Neutrophil (primary cell): ENCODE data around the gene HMHB1.

ENCODE experiments used
- H3K27ac ChIP-seq: fragments of 200-600 bp; sonication (generic); 2 replicates; pipeline ENCODE4 v1.5.1; 2016; ENCODE audit warnings: mild to moderate bottlenecking, moderate library complexity
- H3K27me3 ChIP-seq: fragments of 200-600 bp; sonication (generic); 2 replicates; pipeline ENCODE4 v1.6.0; 2016; ENCODE audit warnings: mild to moderate bottlenecking
- H3K36me3 ChIP-seq: fragments of 200-600 bp; sonication (generic); 2 replicates; pipeline ENCODE4 v1.5.1; 2017
- H3K4me1 ChIP-seq, 2 experiments: fragments of 200-600 bp in 1 of 2; sonication (generic) in 1 of 2; 1 replicate in 1 of 2; 2 replicates in 1 of 2; pipeline versions ENCODE4 v1.5.1 to v1.6.1; 2013 to 2016; ENCODE audit warnings: low read depth in 1 of 2, low read length in 1 of 2, mild to moderate bottlenecking in 1 of 2, moderate library complexity in 1 of 2; ENCODE audit not compliant: control insufficient read depth in 1 of 2, insufficient read depth in 1 of 2
- H3K4me3 ChIP-seq, 2 experiments: fragments of 200-600 bp in 1 of 2; sonication (generic) in 1 of 2; 1 replicate in 1 of 2; 2 replicates in 1 of 2; pipeline ENCODE4 v1.5.1; 2013 to 2016; ENCODE audit warnings: low read depth in 1 of 2, low read length in 1 of 2, mild to moderate bottlenecking in 1 of 2, moderate library complexity in 1 of 2
- H3K9me3 ChIP-seq: fragments of 200-600 bp; sonication (generic); 2 replicates; pipeline ENCODE4 v1.5.1; 2016
- TF ChIP-seq, protein P1 (sequence below): fragments of 200-600 bp; sonication (generic); IDR thresholded peaks from 2 replicates; pipeline ENCODE4 v1.5.1; 2016; ENCODE audit warnings: antibody characterized with exemption

HMHB1 gene

DNA sequence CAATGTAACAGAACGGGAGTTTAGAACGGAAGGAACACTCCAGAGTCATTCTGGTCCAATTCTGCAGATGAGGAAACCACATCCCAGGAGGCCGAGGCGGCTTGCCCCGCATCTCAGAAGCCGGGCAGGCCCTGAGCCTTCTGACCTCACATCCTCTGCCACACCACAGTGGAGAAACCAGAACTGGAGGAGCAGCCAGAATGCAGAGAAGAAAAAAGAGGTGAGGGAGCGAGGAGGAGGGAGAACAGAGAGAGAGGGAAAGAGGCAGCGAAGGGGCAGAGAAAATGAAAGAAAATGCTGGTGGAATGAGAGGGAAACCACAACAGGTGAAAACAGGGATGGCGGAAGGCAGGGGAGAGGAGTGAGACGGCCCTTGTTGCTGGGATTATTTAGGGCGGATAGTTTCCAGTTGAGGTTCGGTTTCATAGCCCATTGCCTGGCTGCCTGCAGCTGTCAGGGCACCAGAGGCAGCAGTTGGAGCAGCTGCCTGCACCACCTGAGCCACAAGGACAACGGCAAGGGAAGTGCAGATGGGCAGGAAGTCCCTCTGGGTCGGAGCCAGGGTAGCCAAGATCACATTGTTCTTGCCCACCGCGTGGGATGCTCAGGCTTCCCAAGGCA lies at the start of gene HMHB1:
HMHB1 (plus strand) TSS at position 77 of the 621 bp plus-strand sequence.
- H3K9me3 ChIP-seq, result no peaks in the 10 kb centered on the region
- peaks cover 15% of the 10 kb centered on the region for H3K27me3 ChIP-seq
- no peak within 1 kb of the TSS for H3K4me3 ChIP-seq
- H3K4me1 ChIP-seq, result no peaks in the 10 kb centered on the region
- H3K27ac ChIP-seq, result no peak within 1 kb of the TSS
- TF ChIP-seq, protein P1, sequence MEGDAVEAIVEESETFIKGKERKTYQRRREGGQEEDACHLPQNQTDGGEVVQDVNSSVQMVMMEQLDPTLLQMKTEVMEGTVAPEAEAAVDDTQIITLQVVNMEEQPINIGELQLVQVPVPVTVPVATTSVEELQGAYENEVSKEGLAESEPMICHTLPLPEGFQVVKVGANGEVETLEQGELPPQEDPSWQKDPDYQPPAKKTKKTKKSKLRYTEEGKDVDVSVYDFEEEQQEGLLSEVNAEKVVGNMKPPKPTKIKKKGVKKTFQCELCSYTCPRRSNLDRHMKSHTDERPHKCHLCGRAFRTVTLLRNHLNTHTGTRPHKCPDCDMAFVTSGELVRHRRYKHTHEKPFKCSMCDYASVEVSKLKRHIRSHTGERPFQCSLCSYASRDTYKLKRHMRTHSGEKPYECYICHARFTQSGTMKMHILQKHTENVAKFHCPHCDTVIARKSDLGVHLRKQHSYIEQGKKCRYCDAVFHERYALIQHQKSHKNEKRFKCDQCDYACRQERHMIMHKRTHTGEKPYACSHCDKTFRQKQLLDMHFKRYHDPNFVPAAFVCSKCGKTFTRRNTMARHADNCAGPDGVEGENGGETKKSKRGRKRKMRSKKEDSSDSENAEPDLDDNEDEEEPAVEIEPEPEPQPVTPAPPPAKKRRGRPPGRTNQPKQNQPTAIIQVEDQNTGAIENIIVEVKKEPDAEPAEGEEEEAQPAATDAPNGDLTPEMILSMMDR, result no peak
- no peaks in the 10 kb centered on the region for H3K36me3 ChIP-seq

DNA sequence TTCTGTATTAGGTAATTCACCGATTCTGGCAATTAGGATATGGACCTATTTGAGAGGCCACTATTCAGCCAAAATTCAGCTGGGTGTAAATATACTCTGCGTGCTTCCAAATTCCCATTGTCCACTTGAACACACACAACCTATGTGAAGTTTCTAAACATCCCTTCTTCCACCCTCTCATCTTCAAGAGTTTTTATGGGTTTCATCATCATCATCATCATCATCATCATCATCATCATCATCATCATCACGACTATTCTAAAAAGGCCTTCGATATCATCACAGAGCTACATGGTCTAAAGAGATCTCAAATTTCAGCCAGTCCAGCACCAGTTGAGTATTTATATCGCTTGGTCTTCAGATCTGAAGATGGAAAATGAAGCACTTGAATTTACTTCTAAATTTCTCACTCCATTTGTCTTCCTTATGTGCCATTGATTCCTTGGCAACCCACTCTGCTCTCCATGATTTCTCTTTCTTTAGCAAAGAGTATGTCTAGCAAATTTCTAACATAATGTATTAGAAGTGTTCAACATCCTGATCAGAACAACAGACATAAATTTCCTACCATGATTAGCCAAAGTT lies 49.2 kb upstream of the HMHB1 start:
- Histone ChIP-seq H3K9me3 (no peaks in the 10 kb centered on the region), H3K4me3 (no peak overlapping the region), H3K36me3 (no peaks in the 10 kb centered on the region), H3K4me1 (no peaks in the 10 kb centered on the region), H3K27me3 (no peaks in the 10 kb centered on the region), H3K27ac (no peak overlapping the region)
- TF ChIP-seq, protein P1, result no peak

- no peaks in the 10 kb centered on the region for H3K27me3 ChIP-seq
- no peaks in the 10 kb centered on the region for H3K4me1 ChIP-seq
- TF ChIP-seq, protein P1, result no peak
- no peaks in the 10 kb centered on the region for H3K9me3 ChIP-seq
- H3K27ac ChIP-seq, result no peak overlapping the region
- H3K4me3 ChIP-seq, result no peak overlapping the region
- no peaks in the 10 kb centered on the region for H3K36me3 ChIP-seq
These were observed 44.8 kb upstream of the HMHB1 start for GRCh38 chr5:143767162-143767561.

DNA sequence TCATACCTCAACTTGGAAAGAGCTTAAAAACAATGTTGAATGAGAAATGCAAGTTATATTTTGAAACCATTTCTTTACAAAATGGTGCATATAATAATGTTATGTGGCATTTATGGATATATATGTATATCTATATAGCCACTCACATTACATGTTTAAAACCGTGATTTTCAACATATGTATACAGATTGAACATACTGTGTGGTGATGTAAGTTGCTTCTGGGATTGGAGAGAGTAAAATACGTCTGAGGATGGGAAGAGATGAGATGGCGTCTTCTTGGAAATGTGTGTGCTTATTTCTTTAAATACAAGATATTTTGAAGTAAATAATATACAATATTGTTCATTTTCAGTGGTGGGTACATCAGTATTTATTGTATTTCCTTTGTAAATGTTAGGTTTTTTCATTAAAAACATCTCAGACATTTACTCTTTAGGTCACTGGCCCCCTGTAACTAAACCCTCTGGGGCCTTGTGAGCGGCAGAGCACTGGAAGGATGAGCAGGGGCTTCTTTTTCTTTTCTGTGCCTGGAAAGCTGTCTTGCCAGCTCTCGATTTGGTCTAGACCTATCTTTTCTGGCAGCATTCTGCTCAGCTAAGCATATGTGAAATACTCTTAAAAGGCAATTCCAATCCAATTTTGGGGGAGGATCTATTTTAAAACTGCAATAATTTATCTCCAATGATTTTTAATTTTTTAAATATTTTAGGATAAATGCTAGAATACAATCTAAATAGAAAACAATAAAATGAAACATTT lies 42.8 kb upstream of the HMHB1 start:
- H3K4me3 ChIP-seq, result no peak overlapping the region
- no peaks in the 10 kb centered on the region for H3K9me3 ChIP-seq
- TF ChIP-seq, protein P1, result no peak
- H3K4me1 ChIP-seq, result no peaks in the 10 kb centered on the region
- no peak overlapping the region for H3K27ac ChIP-seq
- H3K27me3 ChIP-seq, result no peaks in the 10 kb centered on the region
- H3K36me3 ChIP-seq, result no peaks in the 10 kb centered on the region

- H3K27me3 ChIP-seq, result no peaks in the 10 kb centered on the region
- H3K36me3 ChIP-seq, result no peaks in the 10 kb centered on the region
- H3K27ac ChIP-seq, result no peak overlapping the region
- H3K9me3 ChIP-seq, result no peaks in the 10 kb centered on the region
- H3K4me1 ChIP-seq, result no peaks in the 10 kb centered on the region
- TF ChIP-seq, protein P1, result no peak
- H3K4me3 ChIP-seq, result no peak overlapping the region
These were observed 41.5 kb upstream of the HMHB1 start for GRCh38 chr5:143770450-143770849.
